ENCODE results near the gene CCDC34. TPM values are rescaled to one million over a fixed set of nuclear protein-coding genes. Genes with fewer than 3 reads are reported as not detected.

The CCDC34 gene
- total RNA-seq, 1 donor from 2014 or later = 10.6 TPM

- no peak overlapping the region for H3K4me3 Mint-ChIP-seq
- H3K27ac Mint-ChIP-seq = no peak overlapping the region
- intact Hi-C loops (cut with micrococcal nuclease) = no loop called here
- peaks cover 3% of the 10 kb centered on the region for H3K27me3 Mint-ChIP-seq (ENCODE audit: insufficient read depth)
- H3K9me3 Mint-ChIP-seq = no peaks in the 10 kb centered on the region
- no peaks in the 10 kb centered on the region for H3K4me1 Mint-ChIP-seq (ENCODE audit: low read depth)
- no peak for DNase-seq (ENCODE audit: low spot score)
- H3K36me3 Mint-ChIP-seq (ENCODE audit: low read depth) = no peaks in the 10 kb centered on the region
Observed at GRCh38 chr11:27401833-27402316, 38.9 kb upstream of the CCDC34 start.

GRCh38 chr11:27401280-27401832 is 38.3 kb upstream of the CCDC34 start:
- H3K27me3 Mint-ChIP-seq (ENCODE audit: insufficient read depth) = peaks cover 3% of the 10 kb centered on the region
- no peak overlapping the region for H3K27ac Mint-ChIP-seq
- H3K4me3 Mint-ChIP-seq = no peak overlapping the region
- no peak for DNase-seq (ENCODE audit: low spot score)
- no peaks in the 10 kb centered on the region for H3K9me3 Mint-ChIP-seq
- no peaks in the 10 kb centered on the region for H3K4me1 Mint-ChIP-seq (ENCODE audit: low read depth)
- no peaks in the 10 kb centered on the region for H3K36me3 Mint-ChIP-seq (ENCODE audit: low read depth)
- intact Hi-C loops (cut with micrococcal nuclease) = no loop called here

- no peak for DNase-seq (ENCODE audit: low spot score)
- H3K27me3 Mint-ChIP-seq (ENCODE audit: insufficient read depth) = no peaks in the 10 kb centered on the region
- H3K4me3 Mint-ChIP-seq = no peak overlapping the region
- H3K9me3 Mint-ChIP-seq = no peaks in the 10 kb centered on the region
- intact Hi-C loops (cut with micrococcal nuclease) = no loop called here
- no peaks in the 10 kb centered on the region for H3K36me3 Mint-ChIP-seq (ENCODE audit: low read depth)
- no peak overlapping the region for H3K27ac Mint-ChIP-seq
- no peaks in the 10 kb centered on the region for H3K4me1 Mint-ChIP-seq (ENCODE audit: low read depth)
Observed at GRCh38 chr11:27398400-27398770, 35.4 kb upstream of the CCDC34 start.

GRCh38 chr11:27397624-27398399 is 34.8 kb upstream of the CCDC34 start:
- H3K4me1 Mint-ChIP-seq (ENCODE audit: low read depth) = no peaks in the 10 kb centered on the region
- intact Hi-C loops (cut with micrococcal nuclease) = no loop called here
- H3K27ac Mint-ChIP-seq = no peak overlapping the region
- H3K4me3 Mint-ChIP-seq = no peak overlapping the region
- no peak for DNase-seq (ENCODE audit: low spot score)
- H3K9me3 Mint-ChIP-seq = no peaks in the 10 kb centered on the region
- no peaks in the 10 kb centered on the region for H3K27me3 Mint-ChIP-seq (ENCODE audit: insufficient read depth)
- H3K36me3 Mint-ChIP-seq (ENCODE audit: low read depth) = no peaks in the 10 kb centered on the region

DNA sequence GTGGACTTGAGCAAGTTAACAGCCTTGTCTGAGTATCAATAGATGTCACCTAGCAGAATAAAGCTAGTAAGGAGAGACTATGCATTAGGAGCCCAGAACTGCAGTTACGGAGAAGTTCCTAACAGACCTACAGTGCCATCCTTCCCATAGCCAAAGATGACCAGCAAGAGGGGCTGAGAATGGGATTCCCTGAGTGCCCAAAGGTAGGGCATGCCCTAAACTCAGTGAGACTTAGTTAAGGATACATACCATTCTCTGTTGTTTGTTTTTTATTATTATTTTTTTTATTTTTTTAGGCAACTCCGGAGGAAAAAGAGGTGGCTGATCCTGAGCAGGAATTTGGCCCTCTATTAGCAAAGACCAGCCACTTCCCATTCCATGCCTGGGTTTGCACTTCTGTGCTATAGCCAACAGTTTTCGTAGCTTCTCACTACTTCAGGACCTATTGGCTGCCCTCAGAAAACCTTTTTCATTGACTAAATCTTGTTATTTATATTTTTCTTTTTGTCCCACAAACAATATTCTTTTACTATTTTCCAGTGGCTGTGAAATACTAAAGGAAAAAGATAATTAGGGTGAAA is 33.3 kb upstream of the CCDC34 start:
- no peaks in the 10 kb centered on the region for H3K27me3 Mint-ChIP-seq (ENCODE audit: insufficient read depth)
- H3K9me3 Mint-ChIP-seq = no peaks in the 10 kb centered on the region
- no peak overlapping the region for H3K4me3 Mint-ChIP-seq
- no peaks in the 10 kb centered on the region for H3K36me3 Mint-ChIP-seq (ENCODE audit: low read depth)
- no peaks in the 10 kb centered on the region for H3K4me1 Mint-ChIP-seq (ENCODE audit: low read depth)
- no peak overlapping the region for H3K27ac Mint-ChIP-seq
- intact Hi-C loops (cut with micrococcal nuclease) = no loop called here
- no peak for DNase-seq (ENCODE audit: low spot score)

DNA sequence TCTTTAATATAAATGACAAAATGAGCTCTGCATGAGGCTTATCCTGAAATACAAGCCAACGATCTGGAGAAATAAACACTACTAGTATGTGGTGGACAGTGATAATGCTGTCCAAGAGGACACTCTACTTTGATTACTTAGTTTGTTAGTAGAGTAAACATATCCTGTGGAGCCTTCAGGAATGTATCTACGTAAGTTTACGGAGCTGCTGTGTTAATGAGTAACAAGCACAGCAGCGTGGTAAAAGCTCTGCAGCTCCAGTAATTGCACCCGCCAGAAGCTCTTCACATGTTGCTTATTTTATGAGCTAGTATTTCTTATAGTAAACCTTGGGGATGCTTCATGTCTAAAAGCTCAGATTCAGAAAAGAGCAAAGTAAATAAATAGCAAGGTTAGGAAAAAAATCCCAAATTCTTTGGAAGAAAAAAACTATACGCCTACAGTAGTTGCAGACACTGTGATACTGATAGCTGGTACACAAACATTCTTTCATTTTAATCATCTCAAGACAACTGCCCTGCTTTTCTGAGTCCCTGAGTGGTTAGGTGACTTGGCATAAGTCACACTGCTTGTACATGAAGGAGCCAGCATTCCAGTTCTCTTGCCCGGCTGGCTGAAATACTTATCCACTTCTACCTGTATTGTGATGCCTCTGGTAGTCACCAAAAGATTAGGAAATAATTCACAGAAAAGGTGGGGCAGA is 32.7 kb upstream of the CCDC34 start:
- Mint-ChIP-seq H3K36me3 (ENCODE audit: low read depth) (no peaks in the 10 kb centered on the region), H3K27ac (no peak overlapping the region), H3K9me3 (no peaks in the 10 kb centered on the region), H3K4me3 (no peak overlapping the region), H3K4me1 (ENCODE audit: low read depth) (no peaks in the 10 kb centered on the region), H3K27me3 (ENCODE audit: insufficient read depth) (no peaks in the 10 kb centered on the region)
- no peak for DNase-seq (ENCODE audit: low spot score)
- intact Hi-C loops (cut with micrococcal nuclease) = no loop called here

- Mint-ChIP-seq H3K9me3 (no peaks in the 10 kb centered on the region), H3K4me1 (ENCODE audit: low read depth) (no peaks in the 10 kb centered on the region), H3K36me3 (ENCODE audit: low read depth) (no peaks in the 10 kb centered on the region), H3K4me3 (no peak overlapping the region), H3K27me3 (ENCODE audit: insufficient read depth) (no peaks in the 10 kb centered on the region), H3K27ac (no peak overlapping the region)
- DNase-seq (ENCODE audit: low spot score) = no peak
- intact Hi-C loops (cut with micrococcal nuclease) = no loop called here
Observed at GRCh38 chr11:27394781-27395228, 31.8 kb upstream of the CCDC34 start.

DNA sequence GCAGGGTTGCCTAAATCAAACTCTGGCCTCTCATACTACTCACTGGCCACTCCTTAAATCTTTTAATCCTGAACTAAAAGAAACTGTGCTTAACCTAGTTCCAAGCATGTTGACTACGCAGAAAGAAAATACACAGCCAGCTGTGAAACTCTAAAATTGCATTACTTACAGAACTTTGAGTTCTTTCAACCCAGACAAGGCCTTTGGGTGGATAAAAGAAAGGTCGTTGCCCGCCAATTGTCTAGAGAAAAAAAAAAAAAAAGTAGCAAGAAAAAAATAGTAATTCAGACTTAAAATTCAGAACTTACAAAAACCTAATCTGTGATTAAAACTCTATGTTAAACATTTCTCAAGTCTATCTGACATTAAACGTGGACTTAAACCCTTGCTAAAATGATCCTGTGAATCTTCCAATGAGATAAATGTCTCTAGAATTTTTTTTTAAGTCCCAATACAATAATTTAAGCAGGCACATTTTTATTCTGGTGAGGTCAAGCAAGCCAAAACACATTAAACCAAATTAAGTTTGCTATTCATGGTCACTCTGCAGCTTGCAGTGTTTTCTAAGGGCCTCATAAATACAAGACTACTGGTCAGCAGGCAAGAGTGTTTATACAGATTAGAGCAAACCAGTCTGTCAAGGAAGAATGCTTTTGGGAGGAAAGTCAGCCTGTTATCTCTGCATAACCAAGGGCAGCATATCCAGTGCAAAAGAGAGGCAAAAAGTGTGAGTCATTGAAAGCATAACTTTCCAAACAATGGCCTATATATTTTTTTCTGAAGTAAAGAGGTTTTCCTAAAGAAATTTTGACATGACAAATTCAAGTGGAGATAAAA is 29.5 kb upstream of the CCDC34 start:
- H3K27ac Mint-ChIP-seq = no peak overlapping the region
- no peaks in the 10 kb centered on the region for H3K27me3 Mint-ChIP-seq (ENCODE audit: insufficient read depth)
- no peak overlapping the region for H3K4me3 Mint-ChIP-seq
- H3K9me3 Mint-ChIP-seq = no peaks in the 10 kb centered on the region
- no peak for DNase-seq (ENCODE audit: low spot score)
- no peaks in the 10 kb centered on the region for H3K36me3 Mint-ChIP-seq (ENCODE audit: low read depth)
- intact Hi-C loops (cut with micrococcal nuclease) = no loop called here
- H3K4me1 Mint-ChIP-seq (ENCODE audit: low read depth) = no peaks in the 10 kb centered on the region

- H3K27ac Mint-ChIP-seq = no peak overlapping the region
- intact Hi-C loops (cut with micrococcal nuclease) = no loop called here
- no peak overlapping the region for H3K4me3 Mint-ChIP-seq
- no peaks in the 10 kb centered on the region for H3K9me3 Mint-ChIP-seq
- DNase-seq (ENCODE audit: low spot score) = no peak
- H3K27me3 Mint-ChIP-seq (ENCODE audit: insufficient read depth) = no peaks in the 10 kb centered on the region
- H3K36me3 Mint-ChIP-seq (ENCODE audit: low read depth) = no peaks in the 10 kb centered on the region
- H3K4me1 Mint-ChIP-seq (ENCODE audit: low read depth) = no peaks in the 10 kb centered on the region
Observed at GRCh38 chr11:27391331-27392015, 28.5 kb upstream of the CCDC34 start.

GRCh38 chr11:27390318-27391295 is 27.6 kb upstream of the CCDC34 start:
- no peaks in the 10 kb centered on the region for H3K36me3 Mint-ChIP-seq (ENCODE audit: low read depth)
- no peaks in the 10 kb centered on the region for H3K9me3 Mint-ChIP-seq
- intact Hi-C loops (cut with micrococcal nuclease) = no loop called here
- H3K27me3 Mint-ChIP-seq (ENCODE audit: insufficient read depth) = no peaks in the 10 kb centered on the region
- no peak overlapping the region for H3K27ac Mint-ChIP-seq
- DNase-seq (ENCODE audit: low spot score) = no peak
- no peaks in the 10 kb centered on the region for H3K4me1 Mint-ChIP-seq (ENCODE audit: low read depth)
- no peak overlapping the region for H3K4me3 Mint-ChIP-seq

- no peak overlapping the region for H3K27ac Mint-ChIP-seq
Observed at GRCh38 chr11:27388869-27389268, 25.9 kb upstream of the CCDC34 start.

More at GRCh38 chr11:27388869-27389268, 25.9 kb upstream of the CCDC34 start:
- intact Hi-C loops (cut with micrococcal nuclease) = no loop called here
- Mint-ChIP-seq H3K27me3 (ENCODE audit: insufficient read depth) (no peaks in the 10 kb centered on the region), H3K4me1 (ENCODE audit: low read depth) (no peaks in the 10 kb centered on the region), H3K36me3 (ENCODE audit: low read depth) (no peaks in the 10 kb centered on the region), H3K4me3 (no peak overlapping the region), H3K9me3 (no peaks in the 10 kb centered on the region)
- DNase-seq (ENCODE audit: low spot score) = no peak

Data from activated T-helper 1 cell treated with anti-CD3 and anti-CD28 coated beads, Interleukin-12 subunit alpha, Interleukin-12 subunit beta, Interleukin-2, Interleukin-4 antibody, amounts not matched to agents 30 ng/mL and 10 ng/mL and 1 ng/mL, durations not matched to agents 14 hours and 24 hours and 36 hours (primary cell).